Cardiac septum (tissue), 1 donor: ENCODE results near the gene MPO. TPM values are rescaled to one million over a fixed set of nuclear protein-coding genes. Genes with fewer than 3 reads are reported as not detected.

Experiments used
- total RNA-seq: library from RNA; stranded (reverse); fragmentation: NEBNext Ultra II Directional; extraction: Animal tissue kit (Norgen Biotek cat#: 25700); gene quantifications from one replicate; pipeline ENCODE4 v1.2.1, GENCODE V29; 2021
- donor health status: DM: no; HTN: no; CAD: no.

The MPO gene
- total RNA-seq, 1 donor from 2014 or later, result 0.94 TPM

Other genes starting within 250 kb of the MPO start
- 79.4 TPM for gene DYNLL2, start 197.5 kb downstream of the MPO start, total RNA-seq
- gene OR4D1, start 132.6 kb downstream of the MPO start, total RNA-seq, result not detected
- gene OR4D2, start 114.0 kb downstream of the MPO start, total RNA-seq, result not detected
- gene EPX, start 88.2 kb downstream of the MPO start, total RNA-seq, result not detected
- gene MKS1, start 61.7 kb downstream of the MPO start, total RNA-seq, result 9.3 TPM
- not detected for gene LPO, start 42.4 kb downstream of the MPO start, total RNA-seq
- 10.7 TPM for gene TSPOAP1, start 47.9 kb upstream of the MPO start, total RNA-seq
- gene SUPT4H1, start 71.3 kb upstream of the MPO start, total RNA-seq, result 49.4 TPM
- 1.6 TPM for gene RNF43, start 136.6 kb upstream of the MPO start, total RNA-seq
- gene HSF5, start 207.5 kb upstream of the MPO start, total RNA-seq, result not detected
- 23.4 TPM for gene MTMR4, start 233.7 kb upstream of the MPO start, total RNA-seq